PFSK-1 (cell line): ENCODE results near the gene C1QA.

Experiments
- POLR2AphosphoS5 ChIP-seq: IDR thresholded peaks from 2 replicates; pipeline ENCODE4 v1.6.1; 2012; ENCODE audit warnings: low read depth, mild to moderate bottlenecking, control low read depth, low read length, moderate library complexity
- REST ChIP-seq, 2 experiments: IDR thresholded peaks; 2 replicates each; pipeline versions ENCODE4 v1.6.1 to v1.8.0; 2011 to 2012; ENCODE audit warnings: low read depth in 2 of 2, low read length in 2 of 2, control low read depth in 1 of 2, inconsistent platforms in 1 of 2, mild to moderate bottlenecking in 1 of 2, moderate library complexity in 1 of 2; ENCODE audit not compliant: insufficient read depth in 1 of 2
- TAF1 ChIP-seq: IDR thresholded peaks from 2 replicates; pipeline ENCODE4 v1.6.1; 2012; ENCODE audit warnings: low read length, control low read depth, borderline replicate concordance; ENCODE audit not compliant: insufficient read depth

GRCh38 chr1:22615886-22616285 lies 20.5 kb upstream of the C1QA start:
- TF ChIP-seq REST (IDR thresholded peaks at IDR 0.05; ENCODE audit: insufficient read depth in 1 of 2, low read depth in 2 of 2, low read length in 2 of 2) (no peak), POLR2AphosphoS5 (no peak), TAF1 (no peak)
